ENCODE measurements around the gene ANO7.

The ANO7 gene

DNA sequence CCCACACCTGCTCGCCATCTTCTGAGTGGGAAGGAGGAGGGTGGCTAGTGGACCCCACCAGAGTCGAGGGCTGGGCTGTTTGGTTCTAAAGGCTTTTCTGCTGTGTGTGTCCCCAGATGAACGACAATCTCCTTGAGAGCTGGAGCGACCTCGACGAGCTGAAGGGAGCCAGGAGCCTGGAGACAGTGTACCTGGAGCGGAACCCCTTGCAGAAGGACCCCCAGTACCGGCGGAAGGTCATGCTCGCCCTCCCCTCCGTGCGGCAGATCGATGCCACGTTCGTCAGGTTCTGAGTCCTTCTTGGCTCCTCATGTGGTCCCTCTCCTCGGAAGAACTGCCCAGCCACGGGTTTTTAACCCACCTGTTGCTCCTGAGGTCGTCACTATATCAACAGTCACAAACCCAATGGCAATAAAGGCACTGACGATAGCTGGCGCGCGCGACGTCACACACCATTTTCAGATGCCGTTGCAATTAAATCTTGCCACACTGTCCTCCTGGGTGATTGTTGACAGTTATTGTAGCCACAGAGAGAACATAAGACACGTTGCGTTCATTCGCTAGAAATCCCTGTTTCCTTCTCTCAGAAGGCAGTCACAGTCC, 5.8 kb upstream of the ANO7 start:
- TF ChIP-seq ZNF70 (CRISPR knock-in tag; IDR thresholded peaks at IDR 0.05) (no peak), SNAI2 (CRISPR knock-in tag; IDR thresholded peaks at IDR 0.05) (no peak), ARNTL (CRISPR knock-in tag; IDR thresholded peaks at IDR 0.05; ENCODE audit: borderline replicate concordance, low read depth) (no peak), RARB (CRISPR knock-in tag; IDR thresholded peaks at IDR 0.05) (no peak), BACH2 (CRISPR knock-in tag; IDR thresholded peaks at IDR 0.05; ENCODE audit: borderline replicate concordance) (no peak), OSR1 (CRISPR knock-in tag; IDR thresholded peaks at IDR 0.05) (no peak), ZFP30 (CRISPR knock-in tag; IDR thresholded peaks at IDR 0.05) (no peak), ISL1 (CRISPR knock-in tag; IDR thresholded peaks at IDR 0.05) (no peak), TOX (CRISPR knock-in tag; IDR thresholded peaks at IDR 0.05; ENCODE audit: borderline replicate concordance) (no peak), CSDC2 (CRISPR knock-in tag; IDR thresholded peaks at IDR 0.05) (no peak), PPARA (CRISPR knock-in tag; IDR thresholded peaks at IDR 0.05; ENCODE audit: borderline replicate concordance) (no peak), GLIS3 (CRISPR knock-in tag; IDR thresholded peaks at IDR 0.05) (no peak), ZNF565 (CRISPR knock-in tag; conservative IDR thresholded peaks at IDR 0.05; ENCODE audit: low read depth) (no peak), ZNF8 (CRISPR knock-in tag; IDR thresholded peaks at IDR 0.05) (no peak)
- TF ChIP-seq, protein P1, sequence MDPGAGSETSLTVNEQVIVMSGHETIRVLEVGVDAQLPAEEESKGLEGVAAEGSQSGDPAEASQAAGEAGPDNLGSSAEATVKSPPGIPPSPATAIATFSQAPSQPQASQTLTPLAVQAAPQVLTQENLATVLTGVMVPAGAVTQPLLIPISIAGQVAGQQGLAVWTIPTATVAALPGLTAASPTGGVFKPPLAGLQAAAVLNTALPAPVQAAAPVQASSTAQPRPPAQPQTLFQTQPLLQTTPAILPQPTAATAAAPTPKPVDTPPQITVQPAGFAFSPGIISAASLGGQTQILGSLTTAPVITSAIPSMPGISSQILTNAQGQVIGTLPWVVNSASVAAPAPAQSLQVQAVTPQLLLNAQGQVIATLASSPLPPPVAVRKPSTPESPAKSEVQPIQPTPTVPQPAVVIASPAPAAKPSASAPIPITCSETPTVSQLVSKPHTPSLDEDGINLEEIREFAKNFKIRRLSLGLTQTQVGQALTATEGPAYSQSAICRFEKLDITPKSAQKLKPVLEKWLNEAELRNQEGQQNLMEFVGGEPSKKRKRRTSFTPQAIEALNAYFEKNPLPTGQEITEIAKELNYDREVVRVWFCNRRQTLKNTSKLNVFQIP (CRISPR knock-in tag; IDR thresholded peaks at IDR 0.05; ENCODE audit: borderline replicate concordance, low read depth) = no peak
- TF ChIP-seq, protein P2, sequence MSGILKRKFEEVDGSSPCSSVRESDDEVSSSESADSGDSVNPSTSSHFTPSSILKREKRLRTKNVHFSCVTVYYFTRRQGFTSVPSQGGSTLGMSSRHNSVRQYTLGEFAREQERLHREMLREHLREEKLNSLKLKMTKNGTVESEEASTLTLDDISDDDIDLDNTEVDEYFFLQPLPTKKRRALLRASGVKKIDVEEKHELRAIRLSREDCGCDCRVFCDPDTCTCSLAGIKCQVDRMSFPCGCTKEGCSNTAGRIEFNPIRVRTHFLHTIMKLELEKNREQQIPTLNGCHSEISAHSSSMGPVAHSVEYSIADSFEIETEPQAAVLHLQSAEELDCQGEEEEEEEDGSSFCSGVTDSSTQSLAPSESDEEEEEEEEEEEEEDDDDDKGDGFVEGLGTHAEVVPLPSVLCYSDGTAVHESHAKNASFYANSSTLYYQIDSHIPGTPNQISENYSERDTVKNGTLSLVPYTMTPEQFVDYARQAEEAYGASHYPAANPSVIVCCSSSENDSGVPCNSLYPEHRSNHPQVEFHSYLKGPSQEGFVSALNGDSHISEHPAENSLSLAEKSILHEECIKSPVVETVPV (CRISPR knock-in tag; IDR thresholded peaks at IDR 0.05) = no peak
- TF ChIP-seq, protein P3, sequence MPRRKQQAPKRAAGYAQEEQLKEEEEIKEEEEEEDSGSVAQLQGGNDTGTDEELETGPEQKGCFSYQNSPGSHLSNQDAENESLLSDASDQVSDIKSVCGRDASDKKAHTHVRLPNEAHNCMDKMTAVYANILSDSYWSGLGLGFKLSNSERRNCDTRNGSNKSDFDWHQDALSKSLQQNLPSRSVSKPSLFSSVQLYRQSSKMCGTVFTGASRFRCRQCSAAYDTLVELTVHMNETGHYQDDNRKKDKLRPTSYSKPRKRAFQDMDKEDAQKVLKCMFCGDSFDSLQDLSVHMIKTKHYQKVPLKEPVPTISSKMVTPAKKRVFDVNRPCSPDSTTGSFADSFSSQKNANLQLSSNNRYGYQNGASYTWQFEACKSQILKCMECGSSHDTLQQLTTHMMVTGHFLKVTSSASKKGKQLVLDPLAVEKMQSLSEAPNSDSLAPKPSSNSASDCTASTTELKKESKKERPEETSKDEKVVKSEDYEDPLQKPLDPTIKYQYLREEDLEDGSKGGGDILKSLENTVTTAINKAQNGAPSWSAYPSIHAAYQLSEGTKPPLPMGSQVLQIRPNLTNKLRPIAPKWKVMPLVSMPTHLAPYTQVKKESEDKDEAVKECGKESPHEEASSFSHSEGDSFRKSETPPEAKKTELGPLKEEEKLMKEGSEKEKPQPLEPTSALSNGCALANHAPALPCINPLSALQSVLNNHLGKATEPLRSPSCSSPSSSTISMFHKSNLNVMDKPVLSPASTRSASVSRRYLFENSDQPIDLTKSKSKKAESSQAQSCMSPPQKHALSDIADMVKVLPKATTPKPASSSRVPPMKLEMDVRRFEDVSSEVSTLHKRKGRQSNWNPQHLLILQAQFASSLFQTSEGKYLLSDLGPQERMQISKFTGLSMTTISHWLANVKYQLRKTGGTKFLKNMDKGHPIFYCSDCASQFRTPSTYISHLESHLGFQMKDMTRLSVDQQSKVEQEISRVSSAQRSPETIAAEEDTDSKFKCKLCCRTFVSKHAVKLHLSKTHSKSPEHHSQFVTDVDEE (CRISPR knock-in tag; IDR thresholded peaks at IDR 0.05) = no peak
- TF ChIP-seq, protein P4, sequence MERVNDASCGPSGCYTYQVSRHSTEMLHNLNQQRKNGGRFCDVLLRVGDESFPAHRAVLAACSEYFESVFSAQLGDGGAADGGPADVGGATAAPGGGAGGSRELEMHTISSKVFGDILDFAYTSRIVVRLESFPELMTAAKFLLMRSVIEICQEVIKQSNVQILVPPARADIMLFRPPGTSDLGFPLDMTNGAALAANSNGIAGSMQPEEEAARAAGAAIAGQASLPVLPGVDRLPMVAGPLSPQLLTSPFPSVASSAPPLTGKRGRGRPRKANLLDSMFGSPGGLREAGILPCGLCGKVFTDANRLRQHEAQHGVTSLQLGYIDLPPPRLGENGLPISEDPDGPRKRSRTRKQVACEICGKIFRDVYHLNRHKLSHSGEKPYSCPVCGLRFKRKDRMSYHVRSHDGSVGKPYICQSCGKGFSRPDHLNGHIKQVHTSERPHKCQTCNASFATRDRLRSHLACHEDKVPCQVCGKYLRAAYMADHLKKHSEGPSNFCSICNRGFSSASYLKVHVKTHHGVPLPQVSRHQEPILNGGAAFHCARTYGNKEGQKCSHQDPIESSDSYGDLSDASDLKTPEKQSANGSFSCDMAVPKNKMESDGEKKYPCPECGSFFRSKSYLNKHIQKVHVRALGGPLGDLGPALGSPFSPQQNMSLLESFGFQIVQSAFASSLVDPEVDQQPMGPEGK (CRISPR knock-in tag; IDR thresholded peaks at IDR 0.05; ENCODE audit: borderline replicate concordance) = no peak
- ATAC-seq = no peak

DNA sequence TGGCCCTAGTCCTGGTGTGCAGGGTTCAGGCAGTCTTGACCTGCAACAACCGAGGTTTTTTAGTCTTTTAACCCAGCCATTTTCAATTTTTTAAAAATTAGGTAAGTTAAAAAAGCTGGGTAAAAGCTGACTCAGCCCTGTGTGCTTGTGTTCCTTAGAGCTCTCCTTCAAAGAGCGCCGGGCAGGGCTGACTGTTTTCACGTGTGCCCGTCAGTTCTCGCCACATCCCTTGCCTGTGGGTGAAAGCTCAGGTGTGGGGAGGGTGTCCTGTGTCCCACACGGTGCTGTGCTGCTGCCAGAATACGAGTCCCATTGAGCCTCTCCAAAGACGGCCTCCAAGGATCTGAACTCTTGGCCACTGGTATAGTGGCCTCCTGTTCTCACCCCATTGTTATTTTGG, 5.3 kb upstream of the ANO7 start:
- TF ChIP-seq PPARA (CRISPR knock-in tag; IDR thresholded peaks at IDR 0.05; ENCODE audit: borderline replicate concordance) (no peak), ZFP3 (CRISPR knock-in tag; IDR thresholded peaks at IDR 0.05) (no peak), ZFP30 (CRISPR knock-in tag; IDR thresholded peaks at IDR 0.05) (no peak), ISL1 (CRISPR knock-in tag; IDR thresholded peaks at IDR 0.05) (no peak), TOX (CRISPR knock-in tag; IDR thresholded peaks at IDR 0.05; ENCODE audit: borderline replicate concordance) (no peak), RARB (CRISPR knock-in tag; IDR thresholded peaks at IDR 0.05) (no peak), GLIS3 (CRISPR knock-in tag; IDR thresholded peaks at IDR 0.05) (no peak), ESRRG (CRISPR knock-in tag; IDR thresholded peaks at IDR 0.05) (no peak), TCF4 (CRISPR knock-in tag; IDR thresholded peaks at IDR 0.05; ENCODE audit: borderline replicate concordance) (no peak), ZC3H10 (CRISPR knock-in tag; IDR thresholded peaks at IDR 0.05) (no peak), ZNF565 (CRISPR knock-in tag; conservative IDR thresholded peaks at IDR 0.05; ENCODE audit: low read depth) (no peak)
- TF ChIP-seq, protein P2 (CRISPR knock-in tag; IDR thresholded peaks at IDR 0.05) = no peak
- TF ChIP-seq, protein P3 (CRISPR knock-in tag; IDR thresholded peaks at IDR 0.05) = no peak
- TF ChIP-seq, protein P1 (CRISPR knock-in tag; IDR thresholded peaks at IDR 0.05; ENCODE audit: borderline replicate concordance, low read depth) = no peak
- TF ChIP-seq, protein P5, sequence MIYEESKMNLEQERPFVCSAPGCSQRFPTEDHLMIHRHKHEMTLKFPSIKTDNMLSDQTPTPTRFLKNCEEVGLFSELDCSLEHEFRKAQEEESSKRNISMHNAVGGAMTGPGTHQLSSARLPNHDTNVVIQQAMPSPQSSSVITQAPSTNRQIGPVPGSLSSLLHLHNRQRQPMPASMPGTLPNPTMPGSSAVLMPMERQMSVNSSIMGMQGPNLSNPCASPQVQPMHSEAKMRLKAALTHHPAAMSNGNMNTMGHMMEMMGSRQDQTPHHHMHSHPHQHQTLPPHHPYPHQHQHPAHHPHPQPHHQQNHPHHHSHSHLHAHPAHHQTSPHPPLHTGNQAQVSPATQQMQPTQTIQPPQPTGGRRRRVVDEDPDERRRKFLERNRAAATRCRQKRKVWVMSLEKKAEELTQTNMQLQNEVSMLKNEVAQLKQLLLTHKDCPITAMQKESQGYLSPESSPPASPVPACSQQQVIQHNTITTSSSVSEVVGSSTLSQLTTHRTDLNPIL (CRISPR knock-in tag; IDR thresholded peaks at IDR 0.05; ENCODE audit: low read depth) = no peak
- ATAC-seq = no peak

Measured in SK-N-SH treated with all-trans-retinoic acid at 6 μM for 48 hours (cell line).